Measurements from ENCODE around the gene PLA2G7. TPM values are rescaled to one million over a fixed set of nuclear protein-coding genes. Genes with fewer than 3 reads are reported as not detected.
A peak's percentile ranks its signal among the peaks of the same experiment; 100 is the strongest.
"Not testable (repeated sequence)": the region's sequence is repeated elsewhere in the genome, so short reads cannot be mapped to it uniquely, and the experiment has no call there.

PLA2G7 gene
- total RNA-seq (1 to 10 TPM; 1.8 to 2.0 TPM), polyA plus RNA-seq (1 to 10 TPM in 1 of 2 donors, under 1 TPM in 1; 0.31 to 4.8 TPM)
- long read RNA-seq, donor 1, partial matches to known transcripts = 0 of 6 reads
- long read RNA-seq, donor 1, other reads (novel, unspliced or antisense) = 4 of 6 reads
- long read RNA-seq, donor 2, partial matches to known transcripts = 0 of 1 reads
- long read RNA-seq, donor 2, other reads (novel, unspliced or antisense) = 1 of 1 reads

DNA sequence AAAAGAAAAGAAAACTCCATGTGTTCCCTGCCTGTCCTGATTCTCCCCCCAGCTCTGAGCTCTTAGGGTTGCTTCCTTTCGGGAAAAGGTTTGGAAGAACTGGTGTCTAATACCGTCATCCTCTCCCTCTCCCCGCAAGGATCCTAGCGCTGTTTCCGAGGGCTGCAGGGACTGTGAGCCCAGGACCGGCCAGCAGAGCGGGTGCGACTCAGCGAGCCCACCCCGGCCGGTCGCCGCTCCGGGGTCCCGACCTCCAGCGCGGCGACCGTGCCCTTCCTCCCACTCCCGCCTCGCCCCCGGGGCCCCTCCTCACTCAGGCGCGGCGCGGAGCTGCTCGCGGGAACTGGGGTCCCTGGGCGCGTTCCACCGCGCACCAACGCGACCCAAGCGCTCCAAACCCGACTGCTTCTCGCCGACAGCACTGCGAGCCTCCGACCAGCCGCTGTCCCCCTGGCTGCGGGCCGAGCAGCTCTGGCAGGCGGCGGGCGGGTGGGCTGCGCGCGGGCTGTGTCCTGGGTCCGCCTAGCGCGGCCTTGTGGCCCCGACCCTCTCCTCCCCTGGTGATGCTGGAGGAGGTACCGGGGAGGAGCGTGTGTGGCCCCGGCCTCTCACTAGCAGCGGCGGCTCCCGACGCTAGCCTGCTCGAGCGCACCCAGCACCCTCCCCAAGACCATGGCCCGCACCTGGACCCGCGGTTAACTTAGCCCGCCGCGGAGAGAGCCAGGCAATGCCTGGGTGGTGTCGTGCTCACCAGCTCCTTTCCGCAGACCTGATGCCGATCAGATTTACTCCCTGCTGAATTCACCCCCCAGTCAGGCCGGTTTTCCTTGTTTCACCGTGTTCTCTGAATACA, at the start of gene PLA2G7:
Gene PLA2G7 (minus strand): TSS at position 509 of the 853 bp plus-strand sequence. CDS start 12,484 bp downstream, outside the sequence.
- DNase-seq = peak; percentile 62 to 76
- Histone ChIP-seq H3K36me3 (ENCODE audit: control insufficient read depth in 1 of 2, insufficient read depth in 2 of 2, low read length in 1 of 2) (no peaks in the 10 kb centered on the region), H3K4me3 (ENCODE audit: low read length in 2 of 2) (peak within 1 kb of the TSS; percentile 43 to 45), H3K4me1 (ENCODE audit: control insufficient read depth in 1 of 2, insufficient read depth in 2 of 2, low read length in 2 of 2) (no peaks in the 10 kb centered on the region), H3K27me3 (ENCODE audit: control insufficient read depth in 1 of 2, insufficient read depth in 2 of 2, low read length in 1 of 2) (no peaks in the 10 kb centered on the region), H3K27ac (ENCODE audit: low read depth in 1 of 2, low read length in 2 of 2) (no peak within 1 kb of the TSS), H3K9me3 (ENCODE audit: control insufficient read depth, low read length) (no peaks in the 10 kb centered on the region)
- WGBS, 2 donors = 1% methylated on average over 67 to 73 of the region's 73 CpGs
- intact Hi-C loops (cut with DNase I) = no loop called here
- peak; percentile 79 for ATAC-seq (ENCODE audit: low FRiP score)

DNA sequence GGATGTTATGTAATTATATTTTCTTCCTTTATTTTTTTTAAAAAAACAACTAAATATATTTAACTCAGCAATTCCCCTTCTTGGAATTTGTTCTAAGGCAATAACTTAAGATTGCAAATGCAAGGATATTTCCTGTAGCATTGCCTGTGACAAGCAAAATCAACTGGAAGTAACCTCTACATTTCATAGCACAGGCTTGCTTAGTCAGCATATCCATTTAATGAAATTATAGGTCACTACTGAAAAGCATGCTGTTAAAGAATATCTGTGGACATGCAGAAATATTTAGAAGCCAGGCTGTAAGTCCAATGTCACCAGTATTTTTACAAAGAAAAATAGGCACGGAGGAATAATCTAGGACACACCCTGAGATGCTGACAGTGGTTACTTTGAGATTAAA, 49.4 kb upstream of the PLA2G7 start:
- no peak for ATAC-seq (ENCODE audit: low FRiP score)
- DNase-seq = no peak
- Histone ChIP-seq H3K27ac (ENCODE audit: low read depth in 1 of 2, low read length in 2 of 2) (no peak overlapping the region), H3K4me1 (ENCODE audit: control insufficient read depth in 1 of 2, insufficient read depth in 2 of 2, low read length in 2 of 2) (no peaks in the 10 kb centered on the region), H3K4me3 (ENCODE audit: low read length in 2 of 2) (no peak overlapping the region), H3K27me3 (ENCODE audit: control insufficient read depth in 1 of 2, insufficient read depth in 2 of 2, low read length in 1 of 2) (no peaks in the 10 kb centered on the region), H3K9me3 (ENCODE audit: control insufficient read depth, low read length) (no peaks in the 10 kb centered on the region), H3K36me3 (ENCODE audit: control insufficient read depth in 1 of 2, insufficient read depth in 2 of 2, low read length in 1 of 2) (no peaks in the 10 kb centered on the region)
- intact Hi-C loops (cut with DNase I) = loop anchor here (10.0 kb wide), 3 partner anchors 370 to 700 kb away; no protein-coding TSS in a partner anchor
- WGBS, 2 donors = 64 to 71% methylated on average over 1 of the region's 1 CpG

DNA sequence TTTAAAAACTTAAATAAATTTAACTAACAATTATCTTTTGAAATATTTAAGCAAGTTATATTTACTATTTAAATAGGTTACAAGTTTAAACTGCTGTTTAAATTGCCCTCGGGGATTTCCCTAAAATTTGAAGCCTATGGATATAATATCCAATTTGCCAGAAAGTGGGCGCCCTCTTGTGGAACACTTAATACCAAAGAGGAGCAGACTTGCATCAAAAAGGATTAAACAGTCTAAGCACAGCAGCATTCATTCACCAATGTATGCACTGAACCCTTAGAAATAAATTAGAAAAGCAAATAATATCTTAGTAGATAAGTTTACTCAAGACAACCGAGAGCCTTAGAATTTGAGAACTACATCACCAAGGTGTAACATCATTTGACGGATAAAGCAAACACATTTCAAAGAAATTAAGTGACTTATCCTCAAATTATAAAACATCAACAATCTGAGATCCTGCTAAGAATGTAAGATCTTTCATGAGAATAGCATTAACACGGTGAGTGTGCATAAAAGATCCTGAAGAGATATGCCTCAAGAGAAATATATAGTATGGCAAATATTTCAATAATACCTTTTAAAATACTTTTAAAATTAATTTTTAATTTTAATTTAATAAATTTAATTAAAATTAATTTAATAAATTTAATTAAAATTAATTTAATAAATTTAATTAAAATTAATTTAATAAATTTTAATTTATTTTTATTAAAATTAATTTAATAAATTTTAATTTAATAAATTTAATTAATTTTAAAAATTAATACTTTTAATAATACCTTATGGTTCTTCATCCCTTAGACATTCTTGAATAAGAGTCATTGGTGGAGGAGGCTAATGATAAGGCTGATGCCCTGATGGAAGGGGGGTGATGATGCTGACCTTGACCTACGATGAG, 46.6 kb upstream of the PLA2G7 start:
- no peak for DNase-seq
- Histone ChIP-seq H3K27ac (ENCODE audit: low read depth in 1 of 2, low read length in 2 of 2) (no peak overlapping the region), H3K9me3 (ENCODE audit: control insufficient read depth, low read length) (no peaks in the 10 kb centered on the region), H3K4me3 (ENCODE audit: low read length in 2 of 2) (no peak overlapping the region), H3K27me3 (ENCODE audit: control insufficient read depth in 1 of 2, insufficient read depth in 2 of 2, low read length in 1 of 2) (no peaks in the 10 kb centered on the region), H3K4me1 (ENCODE audit: control insufficient read depth in 1 of 2, insufficient read depth in 2 of 2, low read length in 2 of 2) (no peaks in the 10 kb centered on the region), H3K36me3 (ENCODE audit: control insufficient read depth in 1 of 2, insufficient read depth in 2 of 2, low read length in 1 of 2) (no peaks in the 10 kb centered on the region)
- intact Hi-C loops (cut with DNase I) = loop anchor here (10.0 kb wide), 3 partner anchors 367 to 697 kb away; no protein-coding TSS in a partner anchor
- 34 to 37% methylated on average over 6 of the region's 6 CpGs for WGBS, 2 donors
- no peak for ATAC-seq (ENCODE audit: low FRiP score)

DNA sequence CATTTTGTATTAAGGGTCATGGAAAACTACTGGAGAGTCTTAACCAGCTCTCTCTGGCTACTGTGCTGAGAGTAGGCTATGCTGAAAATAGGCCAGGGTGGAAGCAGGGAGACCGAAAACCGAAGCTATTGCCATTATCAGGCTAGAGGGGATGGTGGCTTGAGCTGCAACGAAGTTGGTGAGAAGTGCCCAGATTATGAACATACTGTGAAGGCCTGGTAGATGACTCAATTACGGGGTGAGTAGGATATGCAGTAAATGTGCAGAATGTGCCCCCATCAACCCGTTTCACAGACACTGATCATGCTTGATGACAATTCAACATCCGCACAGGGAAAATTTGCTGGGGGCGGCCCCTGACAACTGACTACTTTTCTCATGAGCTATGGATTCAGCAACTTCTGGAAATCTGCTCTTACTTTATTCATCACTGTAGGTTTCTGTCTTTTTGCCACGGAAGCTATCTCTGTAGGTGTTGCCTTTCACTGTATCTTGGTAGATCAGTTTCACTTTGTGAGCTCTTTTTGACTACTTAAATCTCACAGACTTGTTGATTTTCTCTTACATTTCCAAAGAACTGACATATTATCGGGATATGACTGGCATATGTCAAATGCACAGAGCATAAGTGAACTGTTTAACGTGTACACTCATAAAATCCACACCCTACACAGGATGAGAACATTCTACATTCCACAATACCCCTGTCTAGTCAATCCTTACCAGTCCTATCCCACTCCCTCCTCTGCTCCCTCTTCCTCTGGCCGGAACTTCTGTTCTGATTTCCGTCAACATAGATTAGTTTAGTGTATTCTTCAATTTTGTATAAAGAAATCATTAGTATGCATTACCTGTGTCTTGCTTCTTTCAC, 42.5 kb upstream of the PLA2G7 start:
- WGBS, 2 donors = 87 to 89% methylated on average over 12 of the region's 12 CpGs

DNA sequence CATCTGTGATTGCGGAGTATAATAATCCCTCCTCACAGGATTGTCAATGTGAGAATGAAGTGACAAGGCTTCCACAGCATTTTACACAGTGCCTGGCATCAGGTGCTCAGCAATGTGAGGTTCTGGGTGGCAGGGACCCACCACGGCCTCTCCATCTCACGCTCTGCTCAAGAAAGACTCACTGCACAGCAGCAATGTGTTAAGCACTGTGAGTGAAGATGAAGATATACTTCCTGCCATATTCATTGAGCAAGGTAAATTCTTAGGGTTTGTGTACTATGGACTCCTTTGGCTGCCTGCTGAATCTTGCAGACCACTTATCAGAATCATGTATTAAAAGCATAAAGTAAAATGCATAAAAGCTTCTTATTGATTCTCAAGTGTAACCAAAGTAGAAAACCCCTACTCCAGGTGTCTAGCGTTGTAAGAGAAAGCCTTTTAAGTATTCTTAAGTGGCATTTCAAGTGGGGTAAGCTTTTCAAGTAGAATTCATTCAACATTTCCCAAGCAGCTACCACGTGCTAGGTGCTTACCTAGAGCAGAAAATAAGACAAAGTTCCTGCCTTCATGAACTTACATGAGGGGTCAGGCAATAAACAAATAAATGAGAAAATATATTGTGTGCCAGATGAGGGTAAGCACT, 41.0 kb upstream of the PLA2G7 start:
- intact Hi-C loops (cut with DNase I) = no loop called here
- Histone ChIP-seq H3K36me3 (ENCODE audit: control insufficient read depth in 1 of 2, insufficient read depth in 2 of 2, low read length in 1 of 2) (no peaks in the 10 kb centered on the region), H3K4me3 (ENCODE audit: low read length in 2 of 2) (no peak overlapping the region), H3K9me3 (ENCODE audit: control insufficient read depth, low read length) (no peaks in the 10 kb centered on the region), H3K27me3 (ENCODE audit: control insufficient read depth in 1 of 2, insufficient read depth in 2 of 2, low read length in 1 of 2) (no peaks in the 10 kb centered on the region), H3K27ac (ENCODE audit: low read depth in 1 of 2, low read length in 2 of 2) (no peak overlapping the region), H3K4me1 (ENCODE audit: control insufficient read depth in 1 of 2, insufficient read depth in 2 of 2, low read length in 2 of 2) (no peaks in the 10 kb centered on the region)
- ATAC-seq (ENCODE audit: low FRiP score) (no peak), DNase-seq (no peak)
- 93 to 96% methylated on average over 5 of the region's 5 CpGs for WGBS, 2 donors

More for the DNA sequence above, 42.5 kb upstream of the PLA2G7 start:
- Histone ChIP-seq H3K9me3 (ENCODE audit: control insufficient read depth, low read length) (no peaks in the 10 kb centered on the region), H3K27me3 (ENCODE audit: control insufficient read depth in 1 of 2, insufficient read depth in 2 of 2, low read length in 1 of 2) (no peaks in the 10 kb centered on the region), H3K36me3 (ENCODE audit: control insufficient read depth in 1 of 2, insufficient read depth in 2 of 2, low read length in 1 of 2) (no peaks in the 10 kb centered on the region), H3K4me1 (ENCODE audit: control insufficient read depth in 1 of 2, insufficient read depth in 2 of 2, low read length in 2 of 2) (no peaks in the 10 kb centered on the region), H3K27ac (ENCODE audit: low read depth in 1 of 2, low read length in 2 of 2) (no peak overlapping the region), H3K4me3 (ENCODE audit: low read length in 2 of 2) (no peak overlapping the region)
- intact Hi-C loops (cut with DNase I) = no loop called here
- DNase-seq = no peak
- ATAC-seq (ENCODE audit: low FRiP score) = no peak

- WGBS, 2 donors = 93 to 96% methylated on average over 15 to 24 of the region's 24 CpGs
- DNase-seq; H3K4me3 ChIP-seq (ENCODE audit: low read length in 2 of 2); H3K27me3 ChIP-seq (ENCODE audit: control insufficient read depth in 1 of 2, insufficient read depth in 2 of 2, low read length in 1 of 2); intact Hi-C loops (cut with DNase I); H3K9me3 ChIP-seq (ENCODE audit: control insufficient read depth, low read length); H3K4me1 ChIP-seq (ENCODE audit: control insufficient read depth in 1 of 2, insufficient read depth in 2 of 2, low read length in 2 of 2); H3K27ac ChIP-seq (ENCODE audit: low read depth in 1 of 2, low read length in 2 of 2); ATAC-seq (ENCODE audit: low FRiP score); H3K36me3 ChIP-seq (ENCODE audit: control insufficient read depth in 1 of 2, insufficient read depth in 2 of 2, low read length in 1 of 2): not testable (repeated sequence)
These were observed 39.6 kb upstream of the PLA2G7 start for GRCh38 chr6:46774736-46775135.

DNA sequence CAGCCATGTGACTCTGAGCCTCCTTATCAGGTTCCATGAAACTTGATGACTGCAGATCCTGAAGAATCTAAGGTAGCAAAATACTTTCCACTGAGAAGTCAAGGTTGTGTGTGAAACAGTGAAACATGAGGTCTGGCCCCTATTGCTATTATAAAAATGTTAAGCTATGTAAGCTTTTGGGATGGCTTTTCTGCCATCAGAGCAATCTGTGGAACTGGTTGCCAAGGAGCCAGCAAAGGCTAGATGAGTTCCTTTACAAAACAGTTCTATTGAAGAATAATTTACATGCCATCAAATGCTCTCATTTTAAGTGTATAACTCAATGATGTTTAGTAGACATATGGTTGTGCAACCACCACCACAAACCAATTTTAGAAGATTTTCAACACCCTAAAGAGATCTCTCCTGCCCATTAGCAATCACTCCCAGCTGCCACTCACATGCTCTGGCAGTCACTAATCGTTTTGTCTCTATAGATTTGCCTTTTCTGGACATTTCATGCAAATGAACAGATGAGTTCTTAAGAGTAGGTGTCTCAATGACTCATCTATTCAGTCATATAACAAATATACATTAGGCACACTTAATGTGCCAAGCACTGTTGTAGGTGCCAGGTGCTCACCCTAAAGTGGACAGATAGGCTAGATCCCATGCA, 38.2 kb upstream of the PLA2G7 start:
- H3K9me3 ChIP-seq (ENCODE audit: control insufficient read depth, low read length) = no peaks in the 10 kb centered on the region
- no peak for DNase-seq
- H3K4me3 ChIP-seq (ENCODE audit: low read length in 2 of 2) = no peak overlapping the region
- H3K27ac ChIP-seq (ENCODE audit: low read depth in 1 of 2, low read length in 2 of 2) = no peak overlapping the region
- intact Hi-C loops (cut with DNase I) = no loop called here
- H3K27me3 ChIP-seq (ENCODE audit: control insufficient read depth in 1 of 2, insufficient read depth in 2 of 2, low read length in 1 of 2) = no peaks in the 10 kb centered on the region
- 74 to 78% methylated on average over 1 of the region's 1 CpG for WGBS, 2 donors
- no peaks in the 10 kb centered on the region for H3K4me1 ChIP-seq (ENCODE audit: control insufficient read depth in 1 of 2, insufficient read depth in 2 of 2, low read length in 2 of 2)
- no peaks in the 10 kb centered on the region for H3K36me3 ChIP-seq (ENCODE audit: control insufficient read depth in 1 of 2, insufficient read depth in 2 of 2, low read length in 1 of 2)
- no peak for ATAC-seq (ENCODE audit: low FRiP score)
